Activated CD8-positive, alpha-beta memory T cell treated with anti-CD3 and anti-CD28 coated beads for 48 hours (primary cell): Measurements from ENCODE around the gene SEC23A.
"Not testable (repeated sequence)": the region's sequence is repeated elsewhere in the genome, so short reads cannot be mapped to it uniquely, and the experiment has no call there.

ENCODE experiments used
- DNase-seq, 3 experiments: peaks; one replicate each; pipeline ENCODE4 v3.0.0-alpha.2; 2020; ENCODE audit warnings: low read depth in 2 of 3, low spot score in 2 of 3

The SEC23A gene

DNA sequence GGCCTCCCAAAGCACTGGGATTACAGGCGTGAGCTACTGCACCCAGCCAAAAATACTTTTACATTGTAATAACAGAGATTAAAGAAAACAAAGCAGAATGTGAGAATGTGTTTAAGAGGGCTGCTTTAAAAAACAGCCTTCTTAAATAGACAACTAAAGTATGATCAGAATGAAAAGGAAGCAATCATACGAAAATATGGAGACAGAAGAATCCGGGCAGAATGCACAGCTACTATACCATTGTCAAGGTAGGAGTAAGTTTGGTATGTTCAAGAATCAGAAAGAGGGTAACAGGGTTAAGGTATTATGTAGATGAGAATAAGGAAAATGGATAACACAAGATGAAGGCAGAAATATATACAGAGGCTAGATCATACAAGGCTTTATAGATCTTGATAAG is 8.5 kb downstream of the SEC23A start:
- DNase-seq, result no peak

DNA sequence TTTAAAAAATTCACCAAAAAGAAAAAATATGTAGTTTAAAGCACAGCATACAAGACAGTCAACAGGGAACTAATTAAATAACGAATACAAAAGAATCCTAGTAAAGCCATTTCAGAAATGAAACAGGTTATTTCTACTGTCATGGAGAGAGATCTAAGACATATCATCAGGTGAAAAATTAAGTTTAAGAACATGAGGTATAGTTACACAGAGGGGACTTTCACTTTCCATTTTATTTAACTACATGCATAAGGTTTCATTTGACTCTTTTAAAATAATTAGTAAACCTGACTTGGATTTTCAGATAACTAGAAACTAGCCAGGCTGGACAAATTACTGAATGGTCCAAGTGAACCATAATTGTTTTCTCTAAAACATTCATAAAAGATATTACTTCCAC is 11.3 kb downstream of the SEC23A start:
- DNase-seq, result no peak

DNA sequence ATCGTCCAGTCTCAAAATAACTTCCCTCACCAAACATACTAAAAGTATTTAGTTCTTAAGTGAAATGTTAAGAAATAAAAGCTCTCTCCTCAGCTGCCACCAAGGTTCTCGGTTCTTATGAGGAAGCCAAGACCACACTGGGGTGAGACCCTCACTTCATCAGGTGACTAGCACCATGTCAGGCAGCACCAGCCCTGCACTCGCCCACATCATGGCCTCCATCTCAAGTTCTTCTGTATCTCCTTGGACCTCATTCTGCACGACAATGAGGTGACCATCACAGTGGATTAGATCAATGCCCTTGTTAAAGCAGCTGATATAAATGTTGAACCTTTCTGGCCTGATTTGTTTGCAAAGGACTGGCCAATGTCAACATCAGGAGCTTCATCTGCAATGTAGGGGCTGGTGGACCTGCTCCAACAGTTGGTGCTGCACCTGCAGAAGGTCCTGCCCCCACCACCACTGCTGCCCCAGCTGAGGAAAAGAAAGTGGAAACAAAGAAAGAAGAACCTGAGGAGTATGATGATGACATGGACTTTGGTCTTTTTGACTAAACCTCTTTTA is 12.4 kb downstream of the SEC23A start:
- DNase-seq, result no peak

DNA sequence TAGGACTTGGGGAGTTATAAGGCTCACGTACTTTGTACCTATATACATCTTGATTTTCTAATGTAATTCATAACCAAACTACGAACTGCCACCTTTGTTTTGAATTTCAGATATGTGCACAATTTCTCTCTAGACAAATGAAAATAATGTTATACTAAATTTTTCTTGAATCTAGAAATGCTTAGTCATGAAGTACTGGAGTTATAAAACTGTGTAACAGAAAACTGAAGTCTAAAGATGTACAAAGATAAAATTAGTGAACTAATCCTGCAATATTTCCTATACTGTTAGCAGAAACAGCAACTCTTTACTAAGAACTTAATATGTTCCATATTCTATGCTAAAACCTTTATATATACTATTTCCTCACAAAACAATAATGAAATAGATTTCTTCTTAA is 15.5 kb downstream of the SEC23A start:
- DNase-seq, result no peak

DNA sequence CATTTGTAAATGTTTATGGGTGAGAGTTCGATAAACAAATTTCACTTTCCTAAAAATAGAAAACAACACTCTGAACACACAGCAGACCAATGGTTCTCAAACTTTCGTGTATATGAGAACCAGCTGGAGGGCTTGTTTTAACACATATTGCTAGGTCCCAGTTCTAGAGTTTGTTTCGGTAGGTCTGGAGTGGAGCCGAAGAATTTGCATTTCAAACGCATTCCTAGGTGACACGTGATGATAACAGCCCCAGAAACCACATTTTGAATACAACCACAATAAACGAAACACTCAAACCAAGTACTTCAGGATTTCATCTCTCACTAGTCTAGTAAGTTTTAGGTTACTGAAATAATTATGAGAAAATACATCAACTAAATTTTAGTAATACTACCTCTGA is 17.1 kb downstream of the SEC23A start:
- no peak for DNase-seq

DNA sequence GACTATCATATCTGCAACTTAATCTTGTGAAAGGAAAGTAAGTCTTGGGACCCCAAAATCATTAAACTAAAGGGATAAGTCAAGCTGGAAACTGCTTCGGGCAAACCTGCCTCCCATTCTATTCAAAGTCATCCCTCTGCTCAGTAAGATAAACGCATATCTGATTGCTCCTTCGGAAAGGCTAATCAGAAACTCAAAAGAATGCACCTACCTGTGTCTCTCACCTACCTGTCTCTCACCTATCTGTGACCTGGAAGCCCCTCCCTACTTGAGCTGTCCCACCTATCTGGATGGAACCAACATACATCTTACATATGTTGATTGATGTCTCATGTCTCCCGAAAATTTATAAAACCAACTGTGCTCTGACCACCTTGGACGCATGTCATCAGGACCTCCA is 19.9 kb downstream of the SEC23A start:
- DNase-seq, result no peak

DNA sequence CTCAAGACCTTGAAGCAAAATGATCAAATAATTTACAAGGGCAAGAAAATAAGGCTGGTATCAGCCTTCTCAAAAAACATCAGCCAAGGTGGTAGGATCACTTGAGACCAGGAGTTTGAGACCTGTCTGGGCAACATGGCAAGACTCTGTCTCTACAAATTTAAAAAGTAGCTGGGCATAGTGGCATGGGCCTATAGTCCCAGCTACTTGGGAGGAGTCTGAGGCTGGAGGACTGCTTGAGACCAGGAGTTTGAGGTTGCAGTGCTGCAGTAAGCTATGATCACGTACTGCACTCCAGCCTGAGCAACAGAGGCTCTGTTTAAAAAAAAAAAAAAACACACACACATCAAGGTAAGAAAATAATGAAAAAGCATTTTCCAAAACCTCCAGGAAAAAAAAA is 22.1 kb downstream of the SEC23A start:
- DNase-seq, result no peak

DNA sequence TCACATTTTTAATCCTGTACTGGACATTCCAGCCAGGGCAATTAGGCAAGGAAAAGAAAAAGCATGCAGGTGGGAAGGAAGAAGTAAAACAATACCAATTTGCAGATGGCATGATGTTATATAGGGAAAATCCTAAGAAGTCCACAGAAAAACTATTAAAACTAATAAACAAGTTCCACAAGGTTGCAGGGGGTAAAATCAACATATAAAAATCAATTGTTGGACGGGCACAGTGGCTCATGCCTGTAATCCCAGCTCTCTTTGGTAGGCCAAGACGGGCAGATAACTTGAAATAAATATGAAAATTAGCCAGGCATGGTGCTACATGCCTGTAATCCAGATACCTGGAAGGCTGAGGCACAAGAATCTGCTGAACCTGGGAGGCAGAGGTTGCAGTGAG is 31.9 kb downstream of the SEC23A start:
- DNase-seq, result no peak

DNA sequence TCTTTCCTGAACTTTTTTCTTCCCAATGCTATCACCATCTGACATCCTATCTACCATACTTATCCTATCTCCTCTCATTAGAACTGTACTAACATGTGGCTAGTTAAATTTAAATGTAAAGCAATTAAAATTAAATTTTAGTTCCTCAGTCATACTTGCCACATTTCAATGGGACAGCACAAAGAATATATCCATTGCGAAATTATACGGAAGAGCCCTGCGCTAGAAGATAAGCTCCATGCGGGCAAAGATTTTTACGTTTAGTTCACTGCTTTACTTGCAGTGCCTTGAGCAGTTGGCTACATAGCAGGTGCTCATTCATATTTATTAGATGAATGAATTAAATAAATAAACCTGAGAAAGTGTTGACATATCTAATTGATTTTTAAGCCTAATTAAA is 33.1 kb downstream of the SEC23A start:
- DNase-seq, result no peak

DNA sequence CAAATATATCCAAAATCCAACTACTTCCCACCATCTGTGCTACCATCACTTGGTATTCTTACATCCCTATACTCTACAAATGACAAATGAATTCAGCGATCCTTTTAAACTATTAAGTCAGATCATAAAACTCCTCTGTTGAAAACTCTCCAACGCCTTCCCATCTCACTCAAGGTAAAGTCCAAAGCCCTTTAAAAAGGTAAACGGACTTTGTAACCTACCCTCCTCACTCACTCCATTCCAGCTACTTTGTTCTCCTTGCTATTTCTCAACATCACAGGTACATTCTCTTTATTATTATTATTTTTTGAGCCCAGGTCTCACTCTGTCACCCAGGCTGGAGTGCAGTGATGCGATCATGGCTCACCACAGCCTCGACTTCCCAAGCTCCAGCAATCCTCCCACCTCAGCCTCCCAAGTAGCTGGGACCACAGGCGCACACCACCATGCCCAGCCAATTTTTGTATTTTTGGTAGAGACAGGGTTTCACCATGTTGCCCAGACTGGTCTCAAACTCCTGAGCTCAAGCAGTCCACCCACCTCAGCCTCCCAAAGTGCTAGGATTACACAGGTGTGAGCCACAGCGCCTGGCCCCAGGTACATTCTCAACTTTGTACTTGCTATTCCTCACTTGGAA is 33.7 kb downstream of the SEC23A start:
- DNase-seq, result not testable (repeated sequence)

DNA sequence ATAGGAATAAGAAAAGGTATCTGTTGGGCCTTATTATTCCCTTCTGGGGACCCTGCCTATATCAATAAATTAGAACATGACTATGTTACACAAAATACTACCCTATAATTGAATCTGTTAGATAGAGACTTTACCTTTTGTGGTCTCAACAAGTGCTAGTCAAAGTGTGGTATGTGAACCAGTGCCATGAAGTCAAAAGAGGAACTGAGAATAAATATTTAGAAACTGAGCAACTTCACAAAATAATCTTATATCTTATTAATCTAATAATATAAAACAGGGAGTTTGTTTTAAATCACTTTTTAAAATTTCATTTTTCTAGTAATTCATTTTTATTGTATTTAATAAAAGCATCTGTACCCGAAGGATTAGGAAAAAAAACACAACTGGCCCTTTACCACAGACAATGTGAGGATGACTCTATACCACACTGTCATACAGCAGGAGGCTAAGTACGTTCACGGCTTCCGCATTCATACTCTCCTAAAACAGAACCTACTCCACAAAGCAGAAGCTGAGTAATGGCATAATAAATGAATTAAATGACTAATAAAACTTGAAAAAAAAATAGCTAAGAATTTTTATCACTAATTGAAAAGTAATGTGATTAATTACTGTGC is 42.1 kb downstream of the SEC23A start:
- no peak for DNase-seq

DNA sequence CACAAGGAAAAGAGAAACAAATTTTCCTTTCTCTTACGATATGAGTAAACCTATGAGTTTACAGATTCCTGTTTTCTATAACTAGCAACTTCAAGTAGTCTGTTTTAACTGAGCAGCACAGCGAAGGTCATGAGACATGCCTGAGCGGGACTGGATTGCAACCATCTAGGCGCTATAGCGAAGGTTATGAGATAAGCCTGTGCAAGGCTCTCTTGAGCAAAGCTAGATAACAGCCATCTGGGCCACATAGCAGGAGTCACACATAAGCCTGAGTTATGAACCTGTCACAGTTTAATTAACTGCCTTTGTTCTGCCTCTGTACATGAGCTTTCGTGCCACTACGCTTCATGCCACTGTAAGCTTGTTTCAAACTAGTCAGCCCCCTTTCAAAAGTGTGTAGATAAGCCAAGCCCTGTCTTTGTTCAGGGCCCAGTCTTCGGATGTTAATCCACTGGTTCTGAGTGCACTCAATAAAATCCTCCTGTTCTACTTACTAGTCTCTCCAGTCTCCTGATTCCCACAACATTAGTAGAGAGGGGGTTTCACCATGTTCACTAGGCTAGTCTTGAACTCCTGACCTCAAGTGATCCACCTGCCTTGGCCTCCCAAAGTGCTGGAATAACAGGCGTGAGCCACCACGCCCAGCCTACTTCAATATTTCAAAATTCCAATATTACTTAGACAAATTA is 47.1 kb downstream of the SEC23A start:
- DNase-seq, result no peak

DNA sequence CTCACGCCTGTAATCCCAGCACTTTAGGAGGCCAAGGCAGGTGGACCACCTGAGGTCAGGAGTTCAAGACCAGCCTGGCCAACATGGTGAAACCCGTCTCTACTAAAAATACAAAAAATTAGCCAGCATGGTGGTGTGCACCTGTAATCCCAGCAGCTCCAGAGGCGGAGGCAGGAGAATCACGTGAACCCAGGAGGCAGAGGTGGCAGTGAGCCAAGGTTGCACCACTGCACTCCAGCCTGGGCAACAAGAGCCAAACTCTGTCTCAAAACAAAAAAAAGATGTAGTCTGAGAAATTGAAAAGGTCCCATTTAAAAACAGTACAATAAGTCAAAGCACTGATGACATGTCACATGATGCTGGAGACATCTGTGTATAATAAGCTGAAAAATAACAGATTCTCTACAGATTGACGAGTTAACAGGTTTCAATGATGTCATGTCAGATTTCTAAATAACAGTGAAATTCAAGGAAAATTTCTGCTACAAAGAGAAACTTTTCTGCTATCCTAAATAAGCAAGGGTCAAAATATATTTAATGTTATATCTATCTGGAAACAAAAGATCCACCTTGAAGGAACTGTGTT is 50.1 kb downstream of the SEC23A start:
- DNase-seq, result not testable (repeated sequence)

DNA sequence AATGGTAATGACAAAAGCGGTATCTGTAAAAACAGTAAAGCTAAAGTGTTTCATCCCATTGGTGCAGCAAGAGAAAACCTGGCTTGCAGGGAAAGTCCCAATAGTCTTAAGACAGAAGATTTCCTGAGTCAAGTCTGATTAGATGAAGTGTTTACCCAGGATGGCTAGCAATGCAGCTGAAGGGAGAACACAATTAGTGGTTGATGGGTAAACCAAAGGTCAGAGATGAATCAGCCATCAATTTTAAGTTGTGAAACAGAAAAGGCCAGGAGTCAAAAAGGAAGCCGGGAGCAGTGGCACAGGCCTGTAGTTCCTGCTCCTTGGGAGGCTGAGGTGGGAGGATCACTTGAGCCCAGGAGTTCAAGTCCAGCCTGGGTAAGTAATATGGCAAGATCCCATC is 52.6 kb downstream of the SEC23A start:
- no peak for DNase-seq

DNA sequence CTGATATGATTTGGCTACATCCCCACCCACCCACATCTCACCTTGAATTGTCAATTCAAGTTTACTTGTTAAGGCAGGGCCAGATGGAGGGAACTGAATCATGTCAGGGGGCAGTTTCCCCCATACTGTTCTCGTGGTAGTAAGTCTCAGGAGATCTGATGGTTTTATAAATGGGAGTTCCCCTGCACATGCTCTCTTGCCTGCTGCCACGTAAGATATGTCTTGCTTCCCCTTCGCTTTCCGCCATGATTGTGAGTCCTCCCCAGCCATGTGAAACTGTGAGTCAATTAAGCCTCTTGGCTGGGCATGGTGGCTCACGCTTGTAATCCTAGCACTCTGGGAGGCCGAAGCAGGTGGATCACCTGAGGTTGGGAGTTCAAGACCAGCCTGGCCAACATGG is 57.1 kb downstream of the SEC23A start:
- not testable (repeated sequence) for DNase-seq

DNA sequence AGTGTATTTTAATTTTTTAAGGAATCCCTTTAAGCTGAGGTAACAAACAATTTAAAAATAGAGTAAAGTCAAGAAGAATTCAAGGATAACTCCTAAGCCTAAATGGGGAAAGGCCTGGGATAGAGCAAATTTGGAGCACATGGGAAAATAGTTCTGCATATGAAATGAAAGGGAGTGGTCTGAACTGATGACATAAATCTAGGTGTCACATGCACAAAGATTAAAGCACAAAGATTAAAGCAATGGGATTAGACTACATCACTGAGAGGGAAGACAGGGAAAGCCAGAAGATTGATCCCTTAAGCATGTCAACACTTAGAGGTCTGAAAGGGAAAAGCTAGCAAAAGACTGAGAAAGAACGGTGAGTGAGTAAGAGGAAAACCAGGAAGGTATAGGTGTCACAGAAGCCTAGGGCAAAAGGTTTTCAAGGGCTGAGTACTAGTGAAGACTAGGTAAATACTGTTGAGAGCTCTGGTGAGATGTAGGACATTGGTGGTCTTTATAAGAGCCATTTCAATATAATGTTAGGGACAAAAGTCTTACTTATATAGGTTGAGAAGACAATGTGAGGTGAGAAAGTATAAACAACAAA is 59.6 kb downstream of the SEC23A start:
- no peak for DNase-seq

DNA sequence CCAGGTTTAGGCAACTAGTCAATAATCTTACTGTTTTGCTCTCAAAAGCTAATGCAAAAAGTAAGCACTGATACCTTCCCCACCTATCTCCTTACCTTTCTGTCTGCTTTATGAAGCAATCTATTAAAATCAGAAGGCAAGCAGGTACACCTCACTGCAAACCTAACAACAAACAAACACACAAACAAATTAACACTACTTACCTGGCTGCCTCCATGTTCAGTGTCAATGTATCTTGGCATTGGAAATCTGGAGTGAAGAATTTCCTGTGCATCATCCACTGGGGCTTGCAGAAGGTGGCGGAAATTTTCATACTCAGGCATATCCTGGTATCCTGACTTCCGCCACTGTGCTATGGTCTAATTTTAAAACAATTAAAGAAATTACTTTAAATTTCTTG is 62.5 kb downstream of the SEC23A start:
- no peak for DNase-seq

DNA sequence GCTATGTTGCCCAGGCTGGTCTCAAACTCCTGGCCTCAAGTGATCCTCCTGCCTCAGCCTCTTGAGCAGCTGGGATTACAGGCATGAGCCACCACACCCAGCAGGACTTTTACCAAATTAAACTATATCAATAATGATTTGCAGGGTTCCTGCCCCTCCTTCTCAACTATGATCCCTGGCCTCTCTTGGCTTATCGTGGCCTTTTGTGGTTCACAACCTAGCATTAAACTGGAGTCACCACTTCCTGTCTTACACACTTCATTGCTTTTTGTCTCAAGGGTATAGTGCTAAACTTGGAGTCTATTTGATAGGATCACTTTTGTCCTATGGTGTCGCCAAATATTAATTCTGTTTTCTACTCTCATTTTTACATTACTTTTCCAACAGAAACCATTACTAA is 64.5 kb downstream of the SEC23A start:
- DNase-seq, result no peak

DNA sequence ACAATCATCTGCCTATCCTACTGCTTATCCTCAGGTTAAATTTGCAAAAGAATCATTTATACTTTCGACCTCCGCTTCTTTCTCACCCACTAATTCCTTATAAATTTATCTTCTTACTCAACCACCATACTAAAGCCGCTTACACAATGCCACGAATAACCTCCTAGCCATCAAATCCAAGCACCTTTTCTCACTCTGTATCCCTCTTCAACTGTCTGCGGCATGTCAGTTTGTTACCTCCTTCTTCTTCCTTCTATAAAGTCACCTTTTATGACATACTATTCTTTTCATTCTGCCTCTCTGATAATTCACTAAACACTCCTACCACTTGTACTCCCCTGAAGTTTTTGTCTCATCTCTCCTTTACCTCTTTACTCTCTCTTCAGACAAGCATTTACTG is 66.3 kb downstream of the SEC23A start:
- DNase-seq, result no peak

DNA sequence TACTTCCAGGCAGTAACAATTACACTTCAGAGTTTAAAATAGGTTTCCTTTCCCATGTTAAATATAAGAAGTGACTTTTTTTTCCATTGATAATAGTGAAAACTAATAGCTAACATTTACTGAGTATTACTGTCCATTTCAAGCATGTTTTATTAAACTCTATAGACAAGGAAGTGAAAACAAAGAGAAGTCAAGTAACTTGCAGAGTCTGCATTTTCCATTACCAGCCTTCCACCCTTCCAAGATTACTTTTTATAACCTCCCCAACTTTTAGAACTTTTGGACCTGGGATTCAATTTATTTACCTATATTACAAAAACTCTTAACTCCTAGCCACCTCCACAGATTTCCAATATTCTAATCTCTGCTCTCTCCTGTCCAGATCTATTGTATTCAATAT is 67.7 kb downstream of the SEC23A start:
- DNase-seq, result no peak

DNA sequence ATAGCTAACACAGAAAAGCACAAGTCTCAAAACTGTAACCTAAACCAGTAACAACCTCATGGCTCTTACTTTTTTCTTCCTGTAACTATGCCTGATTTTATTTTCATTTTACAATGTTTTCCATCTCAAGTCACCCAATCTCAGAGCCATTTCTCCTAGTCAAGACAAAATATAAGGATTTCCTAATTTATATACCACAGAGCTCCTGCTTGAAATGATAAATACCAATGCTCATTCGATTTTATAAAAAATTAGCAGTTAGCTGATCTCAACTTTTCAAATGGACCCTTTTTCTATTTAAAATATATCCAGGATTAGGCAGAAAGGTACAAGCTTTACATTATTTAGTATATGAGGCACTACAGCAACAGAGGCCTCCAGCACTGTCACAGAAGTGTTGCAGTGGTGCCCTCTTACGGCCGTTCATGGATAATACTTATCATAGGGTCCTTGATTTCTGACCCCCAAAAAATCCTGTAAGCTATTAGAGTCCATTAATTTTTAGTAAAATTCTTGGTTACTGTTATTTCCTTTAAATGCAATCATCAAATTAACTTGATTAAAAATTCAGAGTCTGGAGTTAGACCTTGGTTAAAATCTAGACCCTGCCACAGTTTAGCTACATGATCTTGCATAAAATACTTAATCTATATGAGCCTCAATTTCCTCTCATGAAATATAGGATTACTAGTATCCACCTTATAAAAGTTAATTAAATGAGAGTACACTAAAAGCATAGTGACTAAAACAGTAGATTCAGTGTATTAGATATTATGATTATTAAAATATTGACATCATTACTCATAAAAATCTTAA is 68.3 kb downstream of the SEC23A start:
- no peak for DNase-seq
